Right kidney (tissue), 9 donors: ENCODE data around the gene CHRNA5.
A peak's percentile ranks its signal among the peaks of the same experiment; 100 is the strongest.
"Not testable (repeated sequence)": the region's sequence is repeated elsewhere in the genome, so short reads cannot be mapped to it uniquely, and the experiment has no call there.

Experiments
- DNase-seq: peaks from one replicate; pipeline ENCODE4 v3.0.0-alpha.2; 2016
- long read RNA-seq, 8 donors: transcript quantifications; one replicate each; lab custom pipeline, GENCODE V29; 2026

CHRNA5 gene
- long read RNA-seq, donor 1 = 0 reads
- long read RNA-seq, donor 2 = 0 reads
- long read RNA-seq, donor 3 = 0 reads
- long read RNA-seq, donor 4 = 0 reads
- long read RNA-seq, donor 5, partial matches to known transcripts = 0 of 1 reads
- long read RNA-seq, donor 5, other reads (novel, unspliced or antisense) = 0 of 1 reads
- long read RNA-seq, donor 6 = 0 reads
- long read RNA-seq, donor 7 = 0 reads
- long read RNA-seq, donor 8, partial matches to known transcripts = 0 of 1 reads
- long read RNA-seq, donor 8, other reads (novel, unspliced or antisense) = 0 of 1 reads

DNA sequence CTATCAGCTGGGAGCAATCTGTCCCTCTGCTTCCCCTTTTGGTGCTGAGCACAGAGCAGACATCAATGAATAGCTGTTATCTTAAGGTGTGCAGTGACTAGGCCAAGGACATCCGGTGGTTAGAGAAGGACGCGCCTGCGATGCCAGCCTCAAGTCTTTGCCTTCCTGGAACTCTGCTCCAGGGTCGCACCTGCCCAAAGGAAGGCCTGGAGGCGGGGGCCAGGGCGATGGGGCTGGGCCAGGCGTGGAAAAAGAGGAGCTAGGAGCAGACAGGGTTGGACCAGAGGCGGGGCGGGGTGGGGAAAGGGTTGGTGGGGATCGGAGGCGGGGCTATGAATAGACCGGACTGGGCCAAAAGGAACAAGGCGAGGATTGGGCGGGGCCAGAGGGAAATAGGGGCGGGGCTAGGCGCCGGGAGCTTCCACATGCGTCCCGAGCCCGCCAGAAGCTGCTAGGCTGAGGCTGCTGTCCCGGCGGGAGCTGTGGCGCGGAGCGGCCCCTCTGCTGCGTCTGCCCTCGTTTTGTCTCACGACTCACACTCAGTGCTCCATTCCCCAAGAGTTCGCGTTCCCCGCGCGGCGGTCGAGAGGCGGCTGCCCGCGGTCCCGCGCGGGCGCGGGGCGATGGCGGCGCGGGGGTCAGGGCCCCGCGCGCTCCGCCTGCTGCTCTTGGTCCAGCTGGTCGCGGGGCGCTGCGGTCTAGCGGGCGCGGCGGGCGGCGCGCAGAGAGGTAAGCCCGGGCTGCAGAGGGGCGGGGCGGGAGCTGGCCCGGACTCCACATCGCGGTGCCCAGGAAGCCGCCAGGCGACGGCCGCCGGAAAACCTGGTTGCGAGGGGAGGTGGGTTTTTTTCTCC, at the start of gene CHRNA5:
TSS of gene CHRNA5 (plus strand) at position 424 of the 854 bp plus-strand sequence. CDS start at position 624, 200 bp downstream.
- peak; percentile 80 for DNase-seq

DNA sequence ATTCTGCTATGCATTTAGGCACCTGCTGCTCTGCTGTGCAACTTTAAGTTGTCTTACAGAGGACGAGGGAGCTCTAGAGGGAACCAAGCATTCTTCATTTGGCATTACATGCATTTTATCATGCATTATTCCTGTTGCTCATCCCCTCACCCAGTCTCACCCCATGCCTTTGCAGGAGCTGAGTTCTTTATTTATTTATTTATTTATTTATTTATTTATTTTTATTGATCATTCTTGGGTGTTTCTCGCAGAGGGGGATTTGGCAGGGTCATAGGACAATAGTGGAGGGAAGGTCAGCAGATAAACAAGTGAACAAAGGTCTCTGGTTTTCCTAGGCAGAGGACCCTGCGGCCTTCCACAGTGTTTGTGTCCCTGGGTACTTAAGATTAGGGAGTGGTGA, 45.3 kb upstream of the CHRNA5 start:
- not testable (repeated sequence) for DNase-seq

DNA sequence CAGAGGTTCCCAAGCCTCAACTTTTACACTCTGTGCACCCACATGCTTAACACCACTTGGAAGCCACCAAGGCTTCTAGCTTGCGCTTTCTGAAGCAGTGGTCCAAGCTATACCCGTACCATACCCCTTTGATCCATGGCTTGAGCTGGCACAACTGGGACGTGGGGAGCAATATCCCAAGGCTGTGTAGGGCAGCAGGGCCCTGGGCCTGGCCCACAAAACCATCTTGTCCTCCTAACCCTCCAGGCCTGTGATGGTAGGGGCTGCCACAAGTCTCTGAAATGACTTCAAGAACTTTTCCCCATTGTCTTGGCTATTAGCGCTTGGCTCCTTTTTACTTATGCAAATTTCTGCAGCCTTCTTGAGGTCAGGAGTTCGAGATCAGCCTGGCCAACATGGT, 41.1 kb upstream of the CHRNA5 start:
- DNase-seq = no peak

DNA sequence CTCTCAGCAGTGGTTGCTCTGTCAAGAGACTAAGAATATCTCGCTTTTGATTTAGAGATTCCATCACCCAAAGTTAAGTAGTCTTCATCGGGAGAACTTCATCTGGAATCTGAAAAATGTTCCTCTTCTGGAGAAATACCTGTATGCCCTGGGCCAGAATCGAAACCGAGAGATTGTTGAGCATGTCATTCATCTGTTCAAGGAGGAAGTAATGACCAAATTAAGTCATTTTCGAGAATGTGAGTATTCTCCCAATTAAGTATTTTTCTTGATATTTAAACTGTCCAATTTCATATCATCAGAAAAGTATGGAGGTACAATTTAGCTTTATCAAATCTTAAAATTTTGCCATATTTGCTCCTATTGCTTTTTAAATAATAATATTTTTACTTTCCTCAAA, 38.0 kb upstream of the CHRNA5 start:
- DNase-seq = no peak

DNA sequence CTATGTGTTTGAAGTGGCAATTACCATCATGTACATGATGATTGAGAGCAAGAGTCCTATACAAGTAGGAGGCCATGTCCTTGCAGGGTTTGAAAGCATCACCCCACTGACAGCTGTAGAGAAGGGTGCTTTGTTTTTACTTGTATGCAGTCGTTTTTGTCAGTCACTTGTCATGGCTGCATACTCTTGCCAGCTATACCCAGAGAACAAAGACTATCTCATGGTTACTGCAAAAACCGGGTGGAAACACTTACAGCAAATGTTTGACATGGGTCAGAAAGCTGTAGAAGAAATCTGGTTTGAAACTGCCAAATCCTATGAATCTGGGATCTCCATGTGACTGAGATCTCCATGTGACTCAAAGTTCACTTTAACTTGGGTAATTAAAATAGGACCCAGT, 32.0 kb upstream of the CHRNA5 start:
- DNase-seq = no peak

DNA sequence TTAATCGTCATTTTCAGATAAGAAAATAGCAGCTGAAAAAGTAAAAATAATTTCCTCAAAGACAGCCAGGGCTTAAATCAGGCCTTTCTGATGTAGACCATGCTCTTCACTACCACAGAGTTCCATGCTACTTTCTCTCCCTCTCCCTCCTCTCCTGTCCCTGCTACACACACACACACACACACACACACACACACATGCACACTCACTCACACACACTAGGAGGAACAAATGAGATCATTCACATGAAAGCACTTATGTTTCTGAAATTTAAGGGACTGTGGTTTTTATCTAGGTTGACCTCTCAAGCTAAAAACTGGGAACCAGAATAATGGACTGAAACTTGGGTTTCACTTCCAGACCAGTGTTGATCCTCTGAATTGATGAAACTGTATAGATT, 29.2 kb upstream of the CHRNA5 start:
- no peak for DNase-seq

DNA sequence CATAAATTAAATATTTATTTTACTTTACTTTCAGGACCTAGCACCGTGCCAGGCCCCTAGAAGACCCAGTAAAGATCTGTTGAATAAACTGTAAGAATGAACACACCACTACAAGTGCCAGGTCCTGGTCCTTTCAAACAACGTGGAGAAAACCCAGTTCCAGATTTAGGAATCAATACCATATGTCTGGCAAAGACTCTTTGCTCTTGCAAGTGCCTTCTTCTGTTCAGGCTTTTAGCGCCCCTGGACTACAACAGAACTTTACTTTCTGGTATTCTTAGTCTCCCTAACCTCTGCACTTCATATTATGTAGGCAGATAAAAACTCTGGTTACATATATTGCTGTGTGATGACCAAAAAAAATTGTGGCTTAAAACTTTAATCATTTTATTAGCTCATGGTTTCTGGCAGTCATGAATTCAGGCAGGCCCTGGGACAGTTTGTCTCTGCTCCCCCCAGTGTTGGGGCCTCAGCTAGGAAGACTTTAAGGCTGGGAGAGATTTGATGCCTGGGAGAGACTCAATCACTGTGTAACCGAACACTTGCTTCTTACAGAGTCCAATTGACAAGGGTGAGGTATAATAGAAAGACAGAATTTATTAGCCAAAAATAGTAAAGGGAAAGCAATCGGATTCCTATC, 27.9 kb upstream of the CHRNA5 start:
- DNase-seq = no peak

DNA sequence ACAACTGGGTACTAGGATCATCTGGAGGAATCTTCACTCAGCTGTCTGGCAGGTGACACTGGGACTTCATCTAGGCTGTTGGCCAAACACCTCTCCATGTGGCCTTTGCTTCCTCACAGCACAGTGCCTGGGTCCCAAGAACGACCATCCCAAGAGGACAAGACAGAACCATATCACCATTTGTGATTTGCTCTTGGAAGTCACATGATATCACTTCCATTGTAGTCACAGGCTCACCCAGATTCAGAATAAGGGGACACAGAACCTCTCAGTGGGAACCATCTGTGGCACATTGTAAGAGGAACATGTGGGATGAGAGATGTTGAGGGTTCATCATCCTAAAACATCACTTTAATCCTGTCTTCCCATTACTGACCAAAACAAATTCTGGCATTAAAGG, 27.0 kb upstream of the CHRNA5 start:
- DNase-seq = no peak

DNA sequence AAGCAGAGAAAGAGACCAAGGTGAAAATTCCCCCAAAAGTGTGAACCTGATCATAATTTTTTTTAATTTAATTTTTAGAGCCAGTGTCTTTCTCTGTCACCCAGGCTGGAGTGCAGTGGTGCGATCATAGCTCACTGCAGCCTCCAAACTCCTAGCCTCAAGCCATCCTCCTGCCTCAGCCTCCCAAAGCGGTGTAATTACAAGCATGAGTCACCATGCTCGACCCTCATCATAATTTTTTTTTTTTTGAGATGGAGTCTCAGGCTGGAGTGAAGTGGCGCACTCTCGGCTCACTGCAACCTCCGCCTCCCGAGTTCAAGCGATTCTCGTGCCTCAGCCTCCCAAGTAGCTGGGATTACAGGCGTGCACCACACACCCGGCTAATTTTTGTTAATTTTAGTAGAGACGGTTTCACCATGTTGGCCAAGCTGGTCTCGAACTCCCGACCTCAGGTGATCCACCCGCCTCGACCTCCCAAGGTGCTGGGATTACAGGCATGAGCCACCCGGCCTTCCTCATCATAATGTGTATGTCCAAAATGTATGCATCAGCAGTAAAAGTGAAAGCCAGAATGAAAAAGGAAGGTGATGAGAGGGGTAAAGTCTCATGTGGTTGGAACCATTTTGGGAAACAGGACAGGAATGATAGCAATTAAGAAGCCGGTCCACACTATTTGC, 25.7 kb upstream of the CHRNA5 start:
- DNase-seq = not testable (repeated sequence)

DNA sequence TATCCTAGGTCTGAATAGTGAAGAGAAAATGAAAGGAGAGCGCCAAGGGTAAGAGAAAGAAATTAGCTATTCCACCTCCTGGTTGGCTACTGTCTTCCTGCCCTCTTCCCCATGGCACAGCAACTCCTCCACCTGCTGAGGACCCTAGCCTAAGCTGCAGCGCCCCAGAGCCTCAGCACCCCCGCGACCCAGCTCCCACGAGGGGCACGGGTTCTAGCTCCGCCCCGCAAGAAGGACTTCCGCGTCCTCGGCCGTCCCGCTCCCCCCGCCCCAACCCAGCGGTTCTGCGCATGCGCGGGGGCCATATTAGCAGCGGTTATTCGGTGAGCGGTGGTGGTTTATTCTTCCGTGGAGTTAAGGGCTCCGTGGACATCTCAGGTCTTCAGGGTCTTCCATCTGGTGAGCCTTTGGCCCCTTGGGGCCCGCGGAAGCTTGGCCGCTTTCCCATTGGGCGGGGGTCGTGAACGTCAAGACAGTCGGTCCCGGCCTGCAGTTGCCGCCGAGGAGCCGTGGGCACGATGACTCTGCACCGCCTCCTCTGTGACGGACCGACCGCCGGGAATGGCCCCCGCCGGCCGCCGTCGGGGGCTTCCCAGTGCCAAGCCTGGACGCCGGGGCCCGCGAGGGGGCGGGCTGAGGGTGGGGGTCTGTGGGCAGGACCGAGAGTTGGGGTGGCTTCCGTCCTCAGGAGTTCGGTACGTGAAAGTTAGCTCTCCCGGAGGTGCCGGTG, 25.0 kb upstream of the CHRNA5 start, which contains the start of gene PSMA4:
TSS of gene PSMA4 (plus strand) at position 304 of the 730 bp plus-strand sequence. CDS start 1,484 bp downstream, outside the sequence.
- DNase-seq = peak; percentile 98

DNA sequence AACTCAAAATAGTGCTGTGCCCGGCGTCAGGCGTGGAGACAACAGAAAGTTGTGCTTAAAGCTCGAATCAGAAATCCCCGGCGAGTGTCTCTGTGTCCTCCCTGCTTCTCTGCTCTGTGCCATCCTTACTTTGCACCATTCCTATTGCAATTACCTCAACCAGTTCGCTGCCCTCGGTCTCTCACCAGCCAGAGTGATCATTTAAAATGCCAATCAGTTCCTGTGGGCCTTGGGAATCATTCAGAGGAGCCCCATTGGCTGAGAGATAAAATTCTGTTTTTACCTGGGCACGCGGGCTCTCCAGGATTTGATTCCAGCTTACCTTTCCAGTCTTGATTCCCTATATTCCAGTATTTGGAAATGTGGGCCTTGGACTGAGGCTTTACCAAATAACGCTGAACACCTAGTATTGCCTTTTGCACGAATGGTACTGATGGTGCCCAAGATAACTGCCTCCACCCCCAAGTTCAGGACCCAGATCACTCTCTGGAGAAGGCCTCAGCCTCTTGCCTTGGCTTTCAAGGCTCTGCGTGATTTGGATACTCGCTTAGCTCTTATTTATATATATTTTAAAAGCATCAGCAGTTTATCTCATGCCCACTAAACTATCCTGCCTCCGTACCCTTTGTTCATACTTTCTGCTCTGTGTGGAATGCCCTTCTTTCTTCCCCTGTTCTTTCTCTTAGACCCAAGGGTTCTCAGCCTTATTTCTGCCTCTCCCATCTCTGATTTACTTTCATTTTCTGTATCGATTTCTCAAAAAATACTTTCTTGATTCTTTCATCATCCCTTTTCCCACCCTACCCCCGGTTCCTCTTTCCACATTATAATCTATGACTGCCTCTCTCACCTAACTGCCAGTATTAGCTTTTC, 24.2 kb upstream of the CHRNA5 start:
- no peak for DNase-seq

DNA sequence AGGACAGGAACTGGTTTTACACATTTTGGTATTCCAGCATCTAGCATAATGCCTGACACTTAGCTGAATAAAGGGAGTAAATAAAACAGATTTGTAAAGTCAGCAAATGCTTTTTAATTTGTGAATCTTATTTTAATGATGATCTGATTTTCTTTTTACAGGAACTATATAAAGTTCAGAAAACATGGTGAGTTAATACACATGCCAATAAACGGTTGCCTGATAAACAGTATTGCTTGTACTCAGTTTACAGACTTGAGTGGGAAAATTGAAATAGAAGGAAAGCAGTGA, 23.6 kb upstream of the CHRNA5 start:
- DNase-seq = no peak

DNA sequence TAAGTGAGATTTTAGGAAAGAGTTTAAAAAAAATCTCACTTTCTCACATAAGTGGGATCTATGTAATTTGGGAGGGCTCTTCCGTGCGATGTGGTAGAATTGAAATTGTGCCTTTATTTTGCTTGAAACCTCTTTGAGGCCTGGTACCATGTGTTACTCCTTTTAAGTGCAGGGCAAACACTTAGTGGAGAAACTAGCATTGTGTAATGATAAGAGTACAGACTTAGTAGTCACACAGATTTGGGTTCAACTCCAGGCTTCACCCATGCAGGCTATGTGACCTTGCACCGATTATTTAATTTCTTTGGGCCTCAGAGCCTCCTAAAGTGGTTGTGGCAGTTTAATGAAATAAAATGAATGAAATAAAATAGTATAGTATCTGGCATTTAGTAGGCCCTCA, 22.7 kb upstream of the CHRNA5 start:
- no peak for DNase-seq

DNA sequence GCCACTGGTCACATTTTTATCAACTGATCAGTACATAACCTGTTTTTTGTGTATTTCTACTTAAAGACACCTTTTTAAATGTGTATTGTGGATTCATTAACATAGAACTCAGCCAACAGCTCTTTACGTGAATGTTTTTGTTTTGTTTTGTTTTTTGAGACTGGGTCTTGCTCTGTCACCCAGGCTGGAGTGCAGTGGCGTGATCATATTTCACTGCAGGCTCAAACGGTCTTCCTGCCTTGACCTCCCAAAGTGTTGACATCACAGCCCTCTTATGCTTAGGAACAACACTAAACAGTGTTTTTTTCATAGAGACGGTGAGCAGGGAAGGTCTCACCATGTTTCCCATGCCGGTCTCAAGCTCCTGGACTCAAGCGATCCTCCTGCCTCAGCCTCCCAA, 15.1 kb upstream of the CHRNA5 start:
- DNase-seq = no peak

DNA sequence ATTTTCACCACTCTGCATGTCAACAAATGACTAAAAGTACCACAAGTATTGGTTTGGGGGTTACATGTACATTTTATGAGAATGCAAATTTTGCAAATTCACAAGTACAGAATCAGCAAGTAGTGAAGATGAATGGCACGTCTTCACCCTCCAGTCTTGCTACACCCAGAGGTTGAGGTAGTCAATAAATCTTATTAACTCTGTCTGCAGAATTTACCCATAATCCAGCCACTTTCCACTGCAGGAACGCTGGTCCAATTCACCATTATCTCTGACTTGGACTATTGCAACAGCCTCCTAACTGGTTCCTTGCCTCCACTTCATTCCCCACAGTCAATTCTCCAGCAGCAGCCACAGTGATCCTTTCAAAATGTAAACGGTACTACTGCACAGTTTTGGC, 14.5 kb upstream of the CHRNA5 start:
- no peak for DNase-seq

DNA sequence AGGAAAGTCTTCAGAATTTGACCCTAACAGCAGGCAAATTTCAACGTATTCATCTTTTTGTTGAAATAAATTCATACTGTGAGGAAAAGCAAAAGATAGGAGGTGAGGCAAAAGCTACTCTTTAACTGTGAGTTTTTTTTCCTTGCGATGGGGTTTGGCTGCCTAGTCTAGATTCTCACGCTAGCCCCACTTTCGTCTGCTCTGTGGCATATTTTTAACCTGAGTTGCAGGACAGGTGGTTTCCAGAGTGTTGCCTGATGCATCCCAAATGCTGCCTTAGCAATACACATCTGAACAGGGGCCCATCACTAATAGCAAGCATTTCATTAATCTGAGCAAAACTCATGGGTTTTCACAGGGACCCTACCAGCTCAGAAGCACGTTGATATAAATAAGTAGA, 13.4 kb upstream of the CHRNA5 start:
- DNase-seq = no peak

DNA sequence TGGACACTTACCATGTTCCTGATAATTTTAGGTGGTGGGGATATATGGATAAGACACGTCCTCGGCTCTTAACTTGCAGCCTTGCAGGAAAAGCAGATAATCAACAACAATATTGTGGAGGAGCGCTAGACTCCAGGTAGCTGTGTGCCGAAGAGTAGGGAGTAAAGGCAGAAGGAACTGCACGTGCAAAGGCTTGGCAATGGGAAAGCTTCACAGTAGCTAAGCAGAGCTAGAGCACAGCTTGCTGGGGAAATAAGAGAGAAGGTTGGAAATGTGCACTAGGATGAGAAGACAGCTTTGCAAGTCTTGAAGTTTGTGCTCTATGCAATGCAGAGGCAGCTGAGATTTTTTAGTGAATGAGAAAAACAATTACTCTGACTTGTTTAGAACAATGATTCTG, 12.7 kb upstream of the CHRNA5 start:
- DNase-seq = no peak

DNA sequence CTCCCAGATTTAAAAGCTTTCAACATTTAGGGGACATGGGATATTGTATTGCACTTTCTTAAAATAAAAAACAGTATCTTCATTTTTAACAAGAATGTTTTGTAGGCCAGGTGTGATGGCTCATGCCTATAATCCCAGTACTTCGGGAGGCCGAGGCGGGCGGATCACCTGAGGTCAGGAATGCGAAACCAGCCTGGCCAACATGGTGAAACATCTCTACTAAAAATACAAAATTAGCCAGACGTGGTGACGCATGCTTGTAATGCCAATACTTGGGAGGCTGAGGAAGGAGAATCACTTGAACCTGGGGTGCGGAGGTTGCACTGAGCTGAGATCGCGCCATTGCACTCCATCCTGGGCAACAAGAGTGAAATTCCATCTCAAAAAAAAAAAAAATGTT, 5.1 kb upstream of the CHRNA5 start:
- not testable (repeated sequence) for DNase-seq

DNA sequence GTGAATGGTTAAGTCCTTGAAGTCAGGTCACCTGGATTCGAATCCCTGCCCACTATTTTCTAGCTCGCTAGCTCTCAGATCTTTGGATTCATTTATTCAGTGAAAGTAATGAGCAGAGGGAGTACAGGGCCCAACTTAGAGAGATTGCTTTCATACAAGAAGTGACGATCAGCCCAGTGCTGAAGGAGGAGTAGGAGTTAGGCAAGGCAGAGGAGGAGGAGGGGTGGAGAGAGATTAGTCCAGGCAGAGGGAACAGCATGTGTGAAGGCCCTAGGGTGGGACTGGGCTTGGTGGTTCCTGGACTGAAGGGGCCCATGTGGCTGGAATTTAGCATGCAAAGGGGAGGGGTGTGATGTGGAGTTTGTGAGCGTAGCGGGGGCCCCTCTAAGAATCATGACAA, 3.8 kb upstream of the CHRNA5 start:
- no peak for DNase-seq

DNA sequence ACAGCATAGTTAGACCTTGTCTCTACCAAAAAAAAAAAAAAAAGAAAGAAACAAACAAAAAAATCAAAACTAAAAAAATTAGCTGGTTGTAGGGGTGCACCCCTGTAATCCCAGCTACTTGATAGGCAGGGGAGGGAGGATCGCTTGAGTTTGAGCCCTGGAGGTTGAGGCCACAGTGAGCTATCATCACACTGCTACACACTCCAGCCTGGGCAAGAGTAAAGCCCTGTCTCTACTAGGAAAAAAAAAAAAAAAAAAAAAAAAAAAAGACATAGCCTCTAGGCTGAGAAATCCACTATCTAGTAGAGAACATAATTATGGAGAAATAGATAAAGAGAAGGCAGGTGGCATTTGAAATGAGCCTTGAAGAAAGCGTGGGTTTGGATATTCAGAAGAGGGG, 2.2 kb upstream of the CHRNA5 start:
- DNase-seq = no peak

DNA sequence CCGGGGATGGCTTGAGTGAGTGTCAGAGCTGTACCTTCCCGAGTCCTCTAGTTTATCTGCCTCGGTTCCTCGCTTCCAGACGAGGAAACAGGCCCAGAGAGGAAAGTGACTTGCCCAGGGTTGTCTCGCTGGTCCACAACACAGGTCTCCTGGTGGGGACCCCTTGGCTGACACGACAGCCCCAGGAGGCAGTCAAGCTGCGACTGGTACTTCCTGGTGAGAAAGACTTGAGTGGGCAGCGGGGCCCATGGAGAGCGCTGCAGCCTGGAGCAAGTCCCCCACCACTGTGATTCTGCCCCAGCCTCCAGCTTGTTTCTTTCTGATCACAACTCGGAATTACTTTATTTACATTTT, 600 bp upstream of the CHRNA5 start:
- peak; percentile 2 for DNase-seq
